ENCODE data around the gene WIF1. TPM values are rescaled to one million over a fixed set of nuclear protein-coding genes. Genes with fewer than 3 reads are reported as not detected.

WIF1 gene
- total RNA-seq, 1 donor from 2014 or later = 97.0 TPM

- Histone ChIP-seq H3K4me3 (no peak overlapping the region), H3K9me3 (no peaks in the 10 kb centered on the region), H3K27ac (no peak overlapping the region), H3K4me1 (peaks cover 8% of the 10 kb centered on the region), H3K27me3 (ENCODE audit: low read depth) (no peaks in the 10 kb centered on the region), H3K36me3 (no peaks in the 10 kb centered on the region)
- no peak for TF ChIP-seq CTCF (IDR thresholded peaks at IDR 0.05)
- DNase-seq (no peak), ATAC-seq (no peak)
- intact Hi-C loops (cut with DNase I) = no loop called here
Observed at GRCh38 chr12:65164774-65165173, 43.7 kb upstream of the WIF1 start.

- no peak for ATAC-seq
- TF ChIP-seq CTCF (IDR thresholded peaks at IDR 0.05) = no peak
- Histone ChIP-seq H3K4me1 (peaks cover 8% of the 10 kb centered on the region), H3K9me3 (no peaks in the 10 kb centered on the region), H3K4me3 (no peak overlapping the region), H3K27me3 (ENCODE audit: low read depth) (no peaks in the 10 kb centered on the region), H3K36me3 (no peaks in the 10 kb centered on the region), H3K27ac (no peak overlapping the region)
- intact Hi-C loops (cut with DNase I) = no loop called here
- DNase-seq = no peak
Observed at GRCh38 chr12:65164244-65164643, 43.1 kb upstream of the WIF1 start.

- no peaks in the 10 kb centered on the region for H3K36me3 ChIP-seq
- no peak overlapping the region for H3K4me3 ChIP-seq
- H3K9me3 ChIP-seq = no peaks in the 10 kb centered on the region
- no peak overlapping the region for H3K27ac ChIP-seq
- intact Hi-C loops (cut with DNase I) = no loop called here
- H3K27me3 ChIP-seq (ENCODE audit: low read depth) = no peaks in the 10 kb centered on the region
- ATAC-seq (no peak), DNase-seq (no peak)
- no peak for TF ChIP-seq CTCF (IDR thresholded peaks at IDR 0.05)
- H3K4me1 ChIP-seq = no peaks in the 10 kb centered on the region
Observed at GRCh38 chr12:65162609-65163008, 41.5 kb upstream of the WIF1 start.

GRCh38 chr12:65157091-65157490 is 36.0 kb upstream of the WIF1 start:
- intact Hi-C loops (cut with DNase I) = no loop called here
- Histone ChIP-seq H3K9me3 (no peaks in the 10 kb centered on the region), H3K27ac (no peak overlapping the region), H3K4me3 (no peak overlapping the region), H3K4me1 (no peaks in the 10 kb centered on the region), H3K36me3 (no peaks in the 10 kb centered on the region), H3K27me3 (ENCODE audit: low read depth) (no peaks in the 10 kb centered on the region)
- TF ChIP-seq CTCF (IDR thresholded peaks at IDR 0.05) = no peak
- DNase-seq (no peak), ATAC-seq (no peak)

GRCh38 chr12:65156366-65156841 is 35.3 kb upstream of the WIF1 start:
- Histone ChIP-seq H3K4me3 (no peak overlapping the region), H3K9me3 (no peaks in the 10 kb centered on the region), H3K27me3 (ENCODE audit: low read depth) (no peaks in the 10 kb centered on the region), H3K4me1 (no peaks in the 10 kb centered on the region), H3K27ac (no peak overlapping the region), H3K36me3 (no peaks in the 10 kb centered on the region)
- no peak for DNase-seq
- intact Hi-C loops (cut with DNase I) = no loop called here
- peak in 1 of 2 donors; percentile 13 for ATAC-seq
- TF ChIP-seq CTCF (IDR thresholded peaks at IDR 0.05) = no peak

GRCh38 chr12:65155784-65156183 is 34.7 kb upstream of the WIF1 start:
- no peak for TF ChIP-seq CTCF (IDR thresholded peaks at IDR 0.05)
- no peak for ATAC-seq
- no peaks in the 10 kb centered on the region for H3K9me3 ChIP-seq
- H3K27ac ChIP-seq = no peak overlapping the region
- H3K4me3 ChIP-seq = no peak overlapping the region
- no peaks in the 10 kb centered on the region for H3K4me1 ChIP-seq
- intact Hi-C loops (cut with DNase I) = no loop called here
- H3K27me3 ChIP-seq (ENCODE audit: low read depth) = no peaks in the 10 kb centered on the region
- H3K36me3 ChIP-seq = no peaks in the 10 kb centered on the region
- DNase-seq = no peak
